ENCODE results near the gene ZNF207.
"Not testable (repeated sequence)": the region's sequence is repeated elsewhere in the genome, so short reads cannot be mapped to it uniquely, and the experiment has no call there.

The ZNF207 gene

GRCh38 chr17:32386844-32387243 is 36.9 kb downstream of the ZNF207 start:
- Histone ChIP-seq H3K4me1 (ENCODE audit: insufficient read depth, low read length, severe bottlenecking) (no peaks in the 10 kb centered on the region), H3F3A (ENCODE audit: insufficient read depth, low read length) (no peaks in the 10 kb centered on the region), H2AFZ (ENCODE audit: low read length) (no peak overlapping the region), H4K20me1 (ENCODE audit: insufficient read depth, low read length) (no peaks in the 10 kb centered on the region), H3K9me3 (ENCODE audit: low read length) (no peaks in the 10 kb centered on the region), H3K27me3 (ENCODE audit: insufficient read depth, low read length) (no peaks in the 10 kb centered on the region), H3K79me2 (ENCODE audit: insufficient read depth, low read length) (no peaks in the 10 kb centered on the region), H3K27ac (ENCODE audit: low read depth, low read length, poor library complexity, severe bottlenecking) (no peak overlapping the region), H3K4me3 (ENCODE audit: low read depth, low read length, poor library complexity, severe bottlenecking) (no peak overlapping the region), H3K9me2 (ENCODE audit: low read depth, low read length) (no peaks in the 10 kb centered on the region), H3K36me3 (ENCODE audit: insufficient read depth, low read length) (peaks cover 12% of the 10 kb centered on the region), H3K9ac (ENCODE audit: low read length) (no peak overlapping the region), H3K4me2 (ENCODE audit: low read length) (no peak overlapping the region)
- TF ChIP-seq CTCF (IDR thresholded peaks at IDR 0.05; ENCODE audit: low read length): no peak
- no peak for TF ChIP-seq EZH2 (IDR thresholded peaks at IDR 0.05; ENCODE audit: borderline replicate concordance, low read length)

GRCh38 chr17:32388128-32388527 is 38.2 kb downstream of the ZNF207 start:
- H3K4me3 ChIP-seq (ENCODE audit: low read depth, low read length, poor library complexity, severe bottlenecking); H3K79me2 ChIP-seq (ENCODE audit: insufficient read depth, low read length); H3F3A ChIP-seq (ENCODE audit: insufficient read depth, low read length); H4K20me1 ChIP-seq (ENCODE audit: insufficient read depth, low read length); H3K9ac ChIP-seq (ENCODE audit: low read length); H3K27me3 ChIP-seq (ENCODE audit: insufficient read depth, low read length); H2AFZ ChIP-seq (ENCODE audit: low read length); H3K4me2 ChIP-seq (ENCODE audit: low read length); H3K27ac ChIP-seq (ENCODE audit: low read depth, low read length, poor library complexity, severe bottlenecking); H3K36me3 ChIP-seq (ENCODE audit: insufficient read depth, low read length); H3K9me3 ChIP-seq (ENCODE audit: low read length); H3K4me1 ChIP-seq (ENCODE audit: insufficient read depth, low read length, severe bottlenecking); H3K9me2 ChIP-seq (ENCODE audit: low read depth, low read length): not testable (repeated sequence)

GRCh38 chr17:32388613-32389459 is 38.9 kb downstream of the ZNF207 start:
- TF ChIP-seq EZH2 (IDR thresholded peaks at IDR 0.05; ENCODE audit: borderline replicate concordance, low read length) (no peak), CTCF (IDR thresholded peaks at IDR 0.05; ENCODE audit: low read length) (no peak)
- no peak overlapping the region for H3K4me2 ChIP-seq (ENCODE audit: low read length)
- no peaks in the 10 kb centered on the region for H3K79me2 ChIP-seq (ENCODE audit: insufficient read depth, low read length)

GRCh38 chr17:32393904-32394303 is 43.9 kb downstream of the ZNF207 start:
- TF ChIP-seq CTCF (IDR thresholded peaks at IDR 0.05; ENCODE audit: low read length): no peak
- no peak for TF ChIP-seq EZH2 (IDR thresholded peaks at IDR 0.05; ENCODE audit: borderline replicate concordance, low read length)
- no peak overlapping the region for H3K27ac ChIP-seq (ENCODE audit: low read depth, low read length, poor library complexity, severe bottlenecking)
- no peak overlapping the region for H3K4me3 ChIP-seq (ENCODE audit: low read depth, low read length, poor library complexity, severe bottlenecking)

More at GRCh38 chr17:32388613-32389459, 38.9 kb downstream of the ZNF207 start:
- no peaks in the 10 kb centered on the region for H3F3A ChIP-seq (ENCODE audit: insufficient read depth, low read length)
- H3K9me3 ChIP-seq (ENCODE audit: low read length): no peaks in the 10 kb centered on the region
- H3K4me3 ChIP-seq (ENCODE audit: low read depth, low read length, poor library complexity, severe bottlenecking): no peak overlapping the region
- H3K4me1 ChIP-seq (ENCODE audit: insufficient read depth, low read length, severe bottlenecking): no peaks in the 10 kb centered on the region
- H3K27me3 ChIP-seq (ENCODE audit: insufficient read depth, low read length): no peaks in the 10 kb centered on the region
- no peak overlapping the region for H2AFZ ChIP-seq (ENCODE audit: low read length)
- H4K20me1 ChIP-seq (ENCODE audit: insufficient read depth, low read length): no peaks in the 10 kb centered on the region
- H3K9me2 ChIP-seq (ENCODE audit: low read depth, low read length): no peaks in the 10 kb centered on the region
- no peak overlapping the region for H3K27ac ChIP-seq (ENCODE audit: low read depth, low read length, poor library complexity, severe bottlenecking)
- H3K36me3 ChIP-seq (ENCODE audit: insufficient read depth, low read length): no peaks in the 10 kb centered on the region
- no peak overlapping the region for H3K9ac ChIP-seq (ENCODE audit: low read length)

More at GRCh38 chr17:32393904-32394303, 43.9 kb downstream of the ZNF207 start:
- Histone ChIP-seq H3K27me3 (ENCODE audit: insufficient read depth, low read length) (no peaks in the 10 kb centered on the region), H3K4me2 (ENCODE audit: low read length) (no peak overlapping the region), H3K36me3 (ENCODE audit: insufficient read depth, low read length) (no peaks in the 10 kb centered on the region), H3K79me2 (ENCODE audit: insufficient read depth, low read length) (no peaks in the 10 kb centered on the region), H3K9me2 (ENCODE audit: low read depth, low read length) (no peaks in the 10 kb centered on the region), H3K4me1 (ENCODE audit: insufficient read depth, low read length, severe bottlenecking) (no peaks in the 10 kb centered on the region), H3K9me3 (ENCODE audit: low read length) (no peaks in the 10 kb centered on the region), H2AFZ (ENCODE audit: low read length) (no peak overlapping the region), H4K20me1 (ENCODE audit: insufficient read depth, low read length) (no peaks in the 10 kb centered on the region), H3K9ac (ENCODE audit: low read length) (no peak overlapping the region), H3F3A (ENCODE audit: insufficient read depth, low read length) (no peaks in the 10 kb centered on the region)
